Upper lobe of right lung (tissue), 1 donor: ENCODE measurements around the gene RFPL1. TPM values are rescaled to one million over a fixed set of nuclear protein-coding genes. Genes with fewer than 3 reads are reported as not detected.

Source experiments
- ATAC-seq: fragments of 200-7000 bp; cut with Tn5 transposase; one replicate; pipeline ENCODE4 v1.9.1; 2020; ENCODE audit warnings: mild to moderate bottlenecking, moderate library complexity
- DNase-seq: peaks from one replicate; pipeline ENCODE4 v3.0.0-alpha.2; 2020
- H3K27ac ChIP-seq: fragments of 200-600 bp; one replicate; pipeline ENCODE4 v1.8.0; 2022
- H3K27me3 ChIP-seq: fragments of 200-600 bp; one replicate; pipeline ENCODE4 v1.8.0; 2022; ENCODE audit warnings: mild to moderate bottlenecking
- H3K36me3 ChIP-seq: fragments of 200-600 bp; one replicate; pipeline ENCODE4 v1.8.0; 2022
- H3K4me1 ChIP-seq: fragments of 200-600 bp; one replicate; pipeline ENCODE4 v1.8.0; 2022
- H3K4me3 ChIP-seq: fragments of 200-600 bp; one replicate; pipeline ENCODE4 v1.8.0; 2022; ENCODE audit warnings: mild to moderate bottlenecking
- H3K9me3 ChIP-seq: fragments of 200-600 bp; one replicate; pipeline ENCODE4 v1.8.0; 2022
- intact Hi-C: fragments of 100-400 bp; cut with DNase I; formaldehyde crosslinking; loops from one replicate; pipeline ENCODE4 v1.11.0; 2022
- total RNA-seq: library from RNA; stranded (reverse); fragmentation: NEBNext Ultra II Directional; extraction: Animal tissue kit (Norgen Biotek cat#: 25700); gene quantifications from one replicate; pipeline ENCODE4 v1.2.1, GENCODE V29; 2021
- TF ChIP-seq, protein P1 (sequence below): fragments of 200-600 bp; IDR thresholded peaks from one replicate; pipeline ENCODE4 v1.8.0; 2022; ENCODE audit warnings: antibody characterized with exemption
- donor health status: DM: no; HTN: yes; CAD: no; lungs with severe emphysema.

RFPL1 gene
- total RNA-seq, 1 donor from 2014 or later, result not detected

DNA sequence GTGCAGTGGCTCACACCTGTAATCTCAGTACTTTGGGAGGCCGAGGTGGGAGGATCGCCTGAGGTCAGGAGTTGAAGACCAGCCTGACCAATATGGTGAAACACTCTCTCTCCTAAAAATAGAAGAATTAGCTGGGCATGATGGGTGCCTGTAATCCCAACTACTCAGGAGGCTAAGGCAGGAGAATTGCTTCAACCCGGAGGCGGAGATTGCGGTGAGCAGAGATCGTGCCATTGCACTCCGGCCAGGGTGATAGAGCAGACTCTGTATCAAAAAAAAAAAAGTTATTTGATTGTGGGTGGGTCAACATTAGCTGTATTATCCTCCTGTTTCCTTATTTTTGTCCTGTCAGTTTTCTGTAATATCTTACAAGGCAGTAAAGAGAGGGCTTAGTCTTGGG lies 11.9 kb upstream of the RFPL1 start:
- TF ChIP-seq, protein P1, sequence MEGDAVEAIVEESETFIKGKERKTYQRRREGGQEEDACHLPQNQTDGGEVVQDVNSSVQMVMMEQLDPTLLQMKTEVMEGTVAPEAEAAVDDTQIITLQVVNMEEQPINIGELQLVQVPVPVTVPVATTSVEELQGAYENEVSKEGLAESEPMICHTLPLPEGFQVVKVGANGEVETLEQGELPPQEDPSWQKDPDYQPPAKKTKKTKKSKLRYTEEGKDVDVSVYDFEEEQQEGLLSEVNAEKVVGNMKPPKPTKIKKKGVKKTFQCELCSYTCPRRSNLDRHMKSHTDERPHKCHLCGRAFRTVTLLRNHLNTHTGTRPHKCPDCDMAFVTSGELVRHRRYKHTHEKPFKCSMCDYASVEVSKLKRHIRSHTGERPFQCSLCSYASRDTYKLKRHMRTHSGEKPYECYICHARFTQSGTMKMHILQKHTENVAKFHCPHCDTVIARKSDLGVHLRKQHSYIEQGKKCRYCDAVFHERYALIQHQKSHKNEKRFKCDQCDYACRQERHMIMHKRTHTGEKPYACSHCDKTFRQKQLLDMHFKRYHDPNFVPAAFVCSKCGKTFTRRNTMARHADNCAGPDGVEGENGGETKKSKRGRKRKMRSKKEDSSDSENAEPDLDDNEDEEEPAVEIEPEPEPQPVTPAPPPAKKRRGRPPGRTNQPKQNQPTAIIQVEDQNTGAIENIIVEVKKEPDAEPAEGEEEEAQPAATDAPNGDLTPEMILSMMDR, result no peak
- no peaks in the 10 kb centered on the region for H3K9me3 ChIP-seq
- DNase-seq (no peak), ATAC-seq (no peak)
- no peak overlapping the region for H3K4me3 ChIP-seq
- no peaks in the 10 kb centered on the region for H3K27me3 ChIP-seq
- no peaks in the 10 kb centered on the region for H3K36me3 ChIP-seq
- intact Hi-C loops, result no loop called here
- no peak overlapping the region for H3K27ac ChIP-seq
- no peaks in the 10 kb centered on the region for H3K4me1 ChIP-seq

DNA sequence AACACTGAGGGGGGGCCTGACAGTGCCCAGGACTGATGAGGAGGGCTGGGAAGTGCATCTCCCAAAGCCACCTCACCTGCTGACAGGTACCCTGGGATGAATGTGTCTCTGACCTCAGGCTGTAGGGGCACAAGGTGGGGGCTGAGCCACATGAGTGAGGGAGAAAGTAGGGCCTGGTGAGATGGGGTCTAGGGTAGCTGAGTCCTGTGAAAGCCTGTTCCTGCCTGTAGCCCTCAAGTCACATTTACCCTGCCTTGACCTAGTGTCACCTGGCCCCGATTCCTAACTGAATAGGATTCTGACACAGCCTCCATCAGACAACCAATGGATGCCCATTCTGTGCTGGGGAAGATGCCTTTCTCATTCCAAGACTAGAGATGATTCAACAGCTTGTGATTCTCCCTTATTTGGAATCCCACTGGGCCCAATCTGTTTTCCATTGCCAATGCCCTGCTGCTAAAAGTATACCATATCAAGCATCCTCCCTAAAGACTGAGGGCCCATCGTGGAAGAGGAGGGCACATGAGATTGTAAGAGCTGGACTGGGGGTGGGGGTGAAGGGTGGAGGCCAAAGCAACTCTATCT lies 11.1 kb upstream of the RFPL1 start:
- no peaks in the 10 kb centered on the region for H3K36me3 ChIP-seq
- TF ChIP-seq, protein P1, result no peak
- ATAC-seq, result peak; percentile 22
- no peak overlapping the region for H3K27ac ChIP-seq
- intact Hi-C loops, result no loop called here
- DNase-seq, result no peak
- no peaks in the 10 kb centered on the region for H3K27me3 ChIP-seq
- H3K9me3 ChIP-seq, result no peaks in the 10 kb centered on the region
- H3K4me1 ChIP-seq, result no peaks in the 10 kb centered on the region
- no peak overlapping the region for H3K4me3 ChIP-seq

DNA sequence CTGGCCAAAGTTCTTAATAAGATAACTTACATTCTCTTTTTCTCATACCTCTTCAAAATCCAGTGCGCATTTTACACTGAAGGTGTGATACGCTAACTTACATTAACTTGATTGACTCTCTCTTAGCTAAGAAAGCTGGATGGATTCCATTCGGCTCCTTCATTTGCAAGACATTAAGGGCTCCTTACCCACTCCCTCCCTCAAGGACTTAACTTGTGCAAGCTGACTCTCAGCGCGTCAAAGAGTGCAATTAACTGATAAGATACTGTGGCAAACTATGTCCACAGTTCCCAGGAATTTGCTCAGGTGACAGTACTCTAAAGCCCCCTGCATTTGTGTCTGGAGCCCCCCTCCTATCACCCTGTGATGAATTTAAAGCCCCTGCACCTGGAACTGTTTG lies 6.4 kb upstream of the RFPL1 start:
- intact Hi-C loops, result no loop called here
- peaks cover 2% of the 10 kb centered on the region for H3K27me3 ChIP-seq
- no peak overlapping the region for H3K4me3 ChIP-seq
- no peak overlapping the region for H3K27ac ChIP-seq
- DNase-seq (no peak), ATAC-seq (peak; percentile 22)
- no peaks in the 10 kb centered on the region for H3K9me3 ChIP-seq
- TF ChIP-seq, protein P1, result no peak
- H3K36me3 ChIP-seq, result no peaks in the 10 kb centered on the region
- H3K4me1 ChIP-seq, result no peaks in the 10 kb centered on the region

DNA sequence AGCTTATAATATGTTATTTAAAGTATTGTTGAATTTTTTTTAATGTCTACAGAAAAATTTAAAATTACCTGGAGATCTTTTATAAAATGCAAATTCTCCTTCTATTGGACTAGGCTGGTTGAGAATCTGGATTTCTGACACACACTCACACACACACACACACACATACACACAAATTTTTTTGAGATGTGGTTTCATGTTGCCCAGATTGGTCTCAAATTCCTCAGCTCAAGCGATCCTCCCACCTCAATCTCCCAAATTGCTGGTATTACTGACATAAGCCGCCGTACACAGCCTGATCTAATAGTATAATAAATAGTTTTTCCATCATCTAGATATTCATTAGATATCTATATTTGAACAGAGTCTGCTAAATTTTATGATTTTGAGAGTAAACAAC lies 4.5 kb upstream of the RFPL1 start:
- Histone ChIP-seq H3K27ac (no peak overlapping the region), H3K27me3 (peaks cover 2% of the 10 kb centered on the region), H3K36me3 (no peaks in the 10 kb centered on the region), H3K4me1 (no peaks in the 10 kb centered on the region), H3K9me3 (no peaks in the 10 kb centered on the region), H3K4me3 (no peak overlapping the region)
- ATAC-seq, result no peak
- DNase-seq, result no peak
- intact Hi-C loops, result no loop called here
- TF ChIP-seq, protein P1, result no peak

DNA sequence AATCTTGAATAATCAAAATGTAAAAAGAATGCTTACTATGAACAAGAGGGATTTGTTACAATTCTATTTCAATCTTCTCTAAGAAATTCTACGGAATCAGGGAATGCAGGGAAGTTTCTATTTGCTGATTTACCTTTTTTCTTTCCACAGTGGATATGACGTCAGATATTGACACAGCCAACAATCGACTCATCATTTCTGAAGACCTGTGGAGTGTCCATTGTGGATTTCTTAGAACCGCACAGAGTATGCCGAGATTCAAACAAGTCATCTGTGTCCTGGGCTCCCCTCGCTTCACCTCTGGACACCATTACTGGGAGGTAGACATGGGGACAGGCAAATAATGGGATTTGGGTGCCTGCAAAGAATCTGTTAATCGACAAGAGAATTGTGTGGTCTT lies 4.1 kb upstream of the RFPL1 start:
- Histone ChIP-seq H3K4me3 (no peak overlapping the region), H3K9me3 (no peaks in the 10 kb centered on the region), H3K27ac (no peak overlapping the region), H3K27me3 (peaks cover 2% of the 10 kb centered on the region), H3K36me3 (no peaks in the 10 kb centered on the region), H3K4me1 (no peaks in the 10 kb centered on the region)
- DNase-seq (no peak), ATAC-seq (no peak)
- TF ChIP-seq, protein P1, result no peak
- intact Hi-C loops, result no loop called here
